Thymus (tissue), 11 donors: ENCODE data around the gene KCNH2. TPM values are rescaled to one million over a fixed set of nuclear protein-coding genes. Genes with fewer than 3 reads are reported as not detected.

ENCODE experiments used
- DNase-seq, 9 donors: peaks; one replicate each; pipeline ENCODE4 v3.0.0-alpha.2; 2013; ENCODE audit warnings: low spot score in 9 of 9, low read depth in 6 of 9, missing footprints in 1 of 9
- H3K27ac ChIP-seq, 2 donors: one replicate each; pipeline ENCODE4 v1.5.1; 2013; ENCODE audit warnings: control low read depth in 1 of 2, low read depth in 1 of 2, low read length in 1 of 2, mild to moderate bottlenecking in 1 of 2, moderate library complexity in 1 of 2
- H3K27me3 ChIP-seq, 2 donors: one replicate each; pipeline ENCODE4 v1.5.1; 2013; ENCODE audit warnings: low read length in 1 of 2; ENCODE audit not compliant: control insufficient read depth in 2 of 2, insufficient read depth in 1 of 2
- H3K36me3 ChIP-seq, 2 donors: one replicate each; pipeline ENCODE4 v1.5.1; 2013; ENCODE audit warnings: low read length in 1 of 2, mild to moderate bottlenecking in 1 of 2, moderate library complexity in 1 of 2; ENCODE audit not compliant: control insufficient read depth in 2 of 2, insufficient read depth in 2 of 2
- H3K4me1 ChIP-seq, 2 donors: one replicate each; pipeline ENCODE4 v1.5.1; 2013; ENCODE audit warnings: low read length in 2 of 2; ENCODE audit not compliant: control insufficient read depth in 2 of 2, insufficient read depth in 2 of 2
- H3K4me3 ChIP-seq, 2 donors: one replicate each; pipeline ENCODE4 v1.5.1; 2013; ENCODE audit warnings: low read length in 2 of 2, control low read depth in 1 of 2, mild to moderate bottlenecking in 1 of 2
- H3K9me3 ChIP-seq, 2 donors: one replicate each; pipeline ENCODE4 v1.5.1; 2013; ENCODE audit warnings: low read length in 1 of 2, mild to moderate bottlenecking in 1 of 2; ENCODE audit not compliant: control insufficient read depth in 2 of 2, insufficient read depth in 1 of 2
- WGBS: extraction: QIAGEN DNeasy Blood & Tissue Kit; methylation state at CpG from one replicate; pipeline ENCODE4 v1.1.7; 2013; 5-methylcytosine and 5-hydroxymethylcytosine counted together
- polyA plus RNA-seq: library from polyadenylated mRNA; stranded (reverse); fragments of 200-250 nt; gene quantifications from one replicate; pipeline ENCODE4 v1.2.3, GENCODE V29; 2013
- total RNA-seq: library from RNA; stranded (reverse); fragments of 120-200 nt; gene quantifications from one replicate; pipeline ENCODE4 v1.2.4, GENCODE V29; 2013
- donor health status: healthy.

KCNH2 gene
- total and polyA plus RNA-seq, 2 donors, result 1.5 to 2.3 TPM

GRCh38 chr7:151018421-151019129 lies 40.5 kb upstream of the KCNH2 start:
- peaks cover 16 to 73% of the 10 kb centered on the region in 2 donors for H3K27me3 ChIP-seq
- H3K9me3 ChIP-seq, result peaks cover 0 to 15% of the 10 kb centered on the region in 2 donors
- 2% methylated on average over 82 of the region's 82 CpGs for WGBS
- H3K4me1 ChIP-seq, result peaks cover 10 to 44% of the 10 kb centered on the region in 2 donors
- H3K4me3 ChIP-seq, result peak overlapping the region in 1 of 2 donors; percentile 41
- no peaks in the 10 kb centered on the region for H3K36me3 ChIP-seq
- no peak overlapping the region for H3K27ac ChIP-seq
- peak in 4 of 9 donors; percentile 49 to 68 (median 53) for DNase-seq

DNA sequence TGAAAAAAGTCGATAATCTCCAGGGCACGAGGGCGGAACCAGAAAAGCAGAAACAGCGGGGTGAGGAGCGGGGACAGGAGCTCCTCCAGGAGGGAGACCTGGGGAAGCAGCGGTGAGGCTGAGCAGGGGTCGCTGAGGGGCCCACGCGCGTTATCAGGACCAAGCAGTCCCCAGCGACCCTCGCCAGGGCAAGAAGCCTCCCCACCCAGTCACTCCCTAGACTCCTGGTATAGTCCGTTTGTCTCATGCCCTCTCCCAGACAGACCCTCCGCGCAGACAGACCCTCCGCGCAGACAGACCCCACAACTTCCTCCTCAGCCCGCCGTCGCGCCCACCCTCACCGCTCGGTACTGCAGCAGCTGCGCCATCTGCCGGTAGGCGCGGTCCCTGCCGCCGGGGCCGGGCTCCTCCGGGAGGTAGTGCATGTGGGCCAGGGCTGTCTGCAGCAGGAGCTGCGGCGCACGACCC lies 39.9 kb upstream of the KCNH2 start:
- H3K36me3 ChIP-seq, result no peaks in the 10 kb centered on the region
- H3K4me1 ChIP-seq, result peaks cover 12 to 50% of the 10 kb centered on the region in 2 donors
- 3% methylated on average over 34 of the region's 34 CpGs for WGBS
- DNase-seq, result peak in 7 of 9 donors; percentile 57 to 87 (median 77)
- H3K27ac ChIP-seq, result no peak overlapping the region
- H3K4me3 ChIP-seq, result peak overlapping the region; percentile 21 to 41
- H3K9me3 ChIP-seq, result peaks cover 0 to 19% of the 10 kb centered on the region in 2 donors
- H3K27me3 ChIP-seq, result peaks cover 21 to 73% of the 10 kb centered on the region in 2 donors

DNA sequence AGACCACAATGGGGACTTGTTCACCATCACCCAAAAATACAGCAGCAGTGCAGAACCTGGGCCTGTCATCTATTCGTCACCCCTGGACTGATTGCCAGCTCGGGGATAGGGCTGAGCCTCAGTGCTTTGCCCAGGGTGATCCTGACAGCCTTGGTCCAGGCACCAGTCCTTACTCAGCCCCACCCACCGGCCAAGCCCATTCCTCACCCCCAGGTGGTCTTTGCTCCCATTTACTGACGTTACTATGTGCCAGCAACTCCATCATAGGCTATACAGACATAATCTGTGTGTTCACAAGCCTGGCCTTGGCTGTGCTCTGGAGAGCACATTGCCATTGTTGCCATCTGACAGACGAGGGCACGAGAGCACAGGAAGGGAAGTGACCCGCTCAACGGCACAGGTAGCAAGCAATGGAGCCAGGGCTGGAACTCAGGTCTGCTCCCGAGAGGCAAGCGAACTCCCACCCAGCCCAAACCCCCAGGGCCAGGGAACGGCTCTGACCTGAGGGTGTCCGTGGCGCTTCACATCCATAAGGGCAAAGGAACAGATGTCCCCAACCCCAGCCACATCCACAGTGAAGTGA lies 39.3 kb upstream of the KCNH2 start:
- H3K4me1 ChIP-seq, result peaks cover 12 to 52% of the 10 kb centered on the region in 2 donors
- H3K4me3 ChIP-seq, result peak overlapping the region; percentile 21 to 41
- 49% methylated on average over 13 of the region's 13 CpGs for WGBS
- H3K9me3 ChIP-seq, result peaks cover 0 to 21% of the 10 kb centered on the region in 2 donors
- H3K27ac ChIP-seq, result no peak overlapping the region
- no peaks in the 10 kb centered on the region for H3K36me3 ChIP-seq
- H3K27me3 ChIP-seq, result peaks cover 22 to 75% of the 10 kb centered on the region in 2 donors
- DNase-seq, result no peak

GRCh38 chr7:151016942-151017341 lies 38.8 kb upstream of the KCNH2 start:
- peaks cover 25 to 80% of the 10 kb centered on the region in 2 donors for H3K27me3 ChIP-seq
- no peak overlapping the region for H3K4me3 ChIP-seq
- peak in 2 of 9 donors; percentile 25 to 56 for DNase-seq
- peaks cover 0 to 21% of the 10 kb centered on the region in 2 donors for H3K9me3 ChIP-seq
- H3K4me1 ChIP-seq, result peaks cover 12 to 56% of the 10 kb centered on the region in 2 donors
- 62% methylated on average over 15 of the region's 15 CpGs for WGBS
- no peaks in the 10 kb centered on the region for H3K36me3 ChIP-seq
- no peak overlapping the region for H3K27ac ChIP-seq

GRCh38 chr7:151016505-151016904 lies 38.4 kb upstream of the KCNH2 start:
- Histone ChIP-seq H3K4me1 (peaks cover 12 to 56% of the 10 kb centered on the region in 2 donors), H3K27ac (no peak overlapping the region), H3K4me3 (no peak overlapping the region), H3K9me3 (peaks cover 0 to 21% of the 10 kb centered on the region in 2 donors), H3K36me3 (no peaks in the 10 kb centered on the region), H3K27me3 (peaks cover 25 to 84% of the 10 kb centered on the region in 2 donors)
- WGBS, result 97% methylated on average over 8 of the region's 8 CpGs
- DNase-seq, result no peak

DNA sequence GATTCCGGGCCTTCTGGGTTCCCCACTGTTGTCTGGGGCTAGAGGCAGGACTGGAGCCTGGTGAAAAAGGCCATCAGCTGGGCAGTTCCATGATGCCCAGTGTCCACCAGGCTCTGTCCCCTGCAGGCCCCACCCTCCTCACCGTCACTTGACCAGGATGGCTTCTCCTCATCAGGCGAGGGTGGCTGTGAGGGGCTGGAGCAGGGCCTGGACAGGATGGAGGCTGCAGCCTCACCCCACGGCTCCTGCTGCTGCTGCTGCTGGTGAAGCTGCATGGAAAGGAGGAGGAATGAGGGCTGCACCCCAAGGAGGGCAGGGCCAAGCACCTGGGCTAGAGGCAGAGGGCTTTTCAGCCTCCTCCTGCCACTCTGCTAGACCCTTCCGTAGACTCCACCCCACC lies 37.8 kb upstream of the KCNH2 start:
- WGBS, result 98% methylated on average over 5 of the region's 5 CpGs
- Histone ChIP-seq H3K9me3 (peaks cover 0 to 21% of the 10 kb centered on the region in 2 donors), H3K4me3 (no peak overlapping the region), H3K36me3 (no peaks in the 10 kb centered on the region), H3K4me1 (peaks cover 12 to 56% of the 10 kb centered on the region in 2 donors), H3K27me3 (peaks cover 25 to 82% of the 10 kb centered on the region in 2 donors), H3K27ac (peak overlapping the region in 1 of 2 donors; percentile 3)
- DNase-seq, result no peak

DNA sequence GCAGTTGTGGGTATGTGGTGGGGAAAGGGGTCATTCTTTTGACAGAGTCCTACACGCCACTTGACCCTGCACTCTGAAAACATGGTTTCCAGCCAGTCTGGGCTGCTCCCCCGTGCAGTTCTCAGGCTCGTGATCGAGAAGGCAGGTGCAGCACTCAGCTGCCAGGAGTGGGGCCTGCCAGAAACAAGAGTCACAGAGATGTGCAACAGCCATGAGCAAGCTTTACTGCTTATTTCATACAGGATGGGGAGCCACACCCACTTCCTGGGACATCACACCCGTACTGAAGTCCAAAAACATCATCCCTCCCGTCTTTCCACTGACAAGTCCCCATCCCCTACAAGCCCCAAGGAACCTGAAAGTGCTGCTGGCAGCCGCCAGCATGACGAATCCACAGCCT lies 36.8 kb upstream of the KCNH2 start:
- Histone ChIP-seq H3K9me3 (peaks cover 0 to 21% of the 10 kb centered on the region in 2 donors), H3K36me3 (no peaks in the 10 kb centered on the region), H3K27me3 (peaks cover 24 to 82% of the 10 kb centered on the region in 2 donors), H3K4me3 (no peak overlapping the region), H3K27ac (peak overlapping the region in 1 of 2 donors; percentile 11), H3K4me1 (peaks cover 12 to 66% of the 10 kb centered on the region in 2 donors)
- DNase-seq, result no peak
- 84% methylated on average over 8 of the region's 8 CpGs for WGBS

DNA sequence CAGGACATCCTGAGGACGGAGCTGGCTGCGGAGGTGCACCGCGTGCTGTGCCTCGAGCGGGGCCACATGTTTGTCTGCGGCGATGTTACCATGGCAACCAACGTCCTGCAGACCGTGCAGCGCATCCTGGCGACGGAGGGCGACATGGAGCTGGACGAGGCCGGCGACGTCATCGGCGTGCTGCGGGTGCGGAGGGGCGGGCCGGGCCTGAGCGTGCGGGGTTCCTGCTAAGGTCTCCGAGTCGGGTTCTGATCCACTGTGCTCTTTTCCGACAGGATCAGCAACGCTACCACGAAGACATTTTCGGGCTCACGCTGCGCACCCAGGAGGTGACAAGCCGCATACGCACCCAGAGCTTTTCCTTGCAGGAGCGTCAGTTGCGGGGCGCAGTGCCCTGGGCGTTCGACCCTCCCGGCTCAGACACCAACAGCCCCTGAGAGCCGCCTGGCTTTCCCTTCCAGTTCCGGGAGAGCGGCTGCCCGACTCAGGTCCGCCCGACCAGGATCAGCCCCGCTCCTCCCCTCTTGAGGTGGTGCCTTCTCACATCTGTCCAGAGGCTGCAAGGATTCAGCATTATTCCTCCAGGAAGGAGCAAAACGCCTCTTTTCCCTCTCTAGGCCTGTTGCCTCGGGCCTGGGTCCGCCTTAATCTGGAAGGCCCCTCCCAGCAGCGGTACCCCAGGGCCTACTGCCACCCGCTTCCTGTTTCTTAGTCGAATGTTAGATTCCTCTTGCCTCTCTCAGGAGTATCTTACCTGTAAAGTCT lies 35.8 kb upstream of the KCNH2 start:
- Histone ChIP-seq H3K36me3 (no peaks in the 10 kb centered on the region), H3K27me3 (peaks cover 18 to 82% of the 10 kb centered on the region in 2 donors), H3K4me3 (peak overlapping the region; percentile 55 to 61), H3K27ac (peak overlapping the region; percentile 84 to 90), H3K4me1 (peaks cover 9 to 69% of the 10 kb centered on the region in 2 donors), H3K9me3 (peaks cover 0 to 14% of the 10 kb centered on the region in 2 donors)
- peak in 7 of 9 donors; percentile 56 to 88 (median 71) for DNase-seq
- 10% methylated on average over 55 of the region's 55 CpGs for whole genome bisulfite sequencing
